NK-92 (cell line): ENCODE data around the gene CLCNKA.
"Not testable (repeated sequence)": the region's sequence is repeated elsewhere in the genome, so short reads cannot be mapped to it uniquely, and the experiment has no call there.

Experiments used
- DNase-seq: peaks from one replicate; lab custom pipeline; 2025; ENCODE audit not compliant: unreplicated experiment; lab: John Stamatoyannopoulos, UW

CLCNKA gene

DNA sequence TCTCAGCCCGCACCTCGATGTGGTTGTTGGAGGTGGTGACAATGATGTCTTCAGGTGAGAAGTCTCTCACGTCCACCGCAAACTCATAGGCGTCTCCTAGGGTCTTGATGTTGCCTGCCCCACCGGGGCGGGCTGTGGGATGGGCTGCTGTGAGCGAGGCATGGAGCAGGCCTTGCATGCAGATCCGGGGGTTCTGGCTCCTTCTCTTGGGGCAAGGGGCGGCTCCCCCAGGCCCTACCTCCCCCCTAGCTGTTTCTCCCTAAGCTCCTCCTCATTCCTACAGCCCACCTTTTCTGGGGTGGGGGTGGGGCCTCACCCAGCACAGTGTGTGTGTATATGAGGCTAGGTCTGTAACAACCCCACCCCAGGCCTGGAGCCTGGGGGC lies 4.8 kb upstream of the CLCNKA start:
- DNase-seq: no peak

DNA sequence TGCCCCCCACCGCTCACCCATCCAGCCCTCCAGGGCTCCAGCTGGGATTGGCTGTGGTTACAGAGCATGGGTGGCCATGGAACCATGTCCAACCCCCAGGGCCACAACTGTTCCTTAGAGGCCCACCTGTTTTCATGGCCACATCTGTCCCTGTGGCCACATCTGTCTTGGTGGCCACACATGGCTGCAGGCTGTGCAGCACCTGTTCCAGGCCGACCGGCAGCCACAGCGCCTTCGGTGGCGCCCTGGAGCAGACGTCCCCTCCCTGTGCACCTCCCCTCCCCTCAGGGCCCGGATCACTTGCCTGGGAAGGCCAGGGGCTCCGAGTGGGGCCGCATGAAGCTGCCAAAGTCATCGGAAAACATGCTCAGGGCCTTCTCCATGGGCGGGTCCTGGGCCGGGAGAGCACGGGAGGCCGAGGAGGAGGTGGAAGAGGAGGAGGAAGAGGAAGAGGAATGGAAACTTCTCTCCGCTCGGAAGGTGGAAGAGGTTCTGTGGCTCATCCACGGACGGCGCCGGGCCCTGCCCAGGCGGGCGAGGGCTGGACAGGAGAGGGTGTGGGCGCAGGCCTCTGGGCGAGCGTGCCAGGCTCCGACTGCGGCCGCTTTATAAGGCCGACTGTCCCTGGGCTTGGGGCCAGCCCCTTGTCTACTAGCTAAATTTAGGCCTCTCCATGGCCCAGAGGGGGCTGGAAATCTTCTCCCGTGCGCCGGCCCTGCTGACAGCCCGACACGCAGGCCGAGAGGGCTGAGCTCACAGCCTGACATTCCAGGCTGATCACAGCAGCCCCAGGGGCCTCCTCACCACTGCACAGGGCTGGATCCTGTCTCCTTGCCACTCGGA lies 4.2 kb upstream of the CLCNKA start, which contains the start of gene HSPB7:
HSPB7 (minus strand) TSS at position 583 of the 843 bp plus-strand sequence; CDS start at position 503, 80 bp downstream.
- DNase-seq: no peak

DNA sequence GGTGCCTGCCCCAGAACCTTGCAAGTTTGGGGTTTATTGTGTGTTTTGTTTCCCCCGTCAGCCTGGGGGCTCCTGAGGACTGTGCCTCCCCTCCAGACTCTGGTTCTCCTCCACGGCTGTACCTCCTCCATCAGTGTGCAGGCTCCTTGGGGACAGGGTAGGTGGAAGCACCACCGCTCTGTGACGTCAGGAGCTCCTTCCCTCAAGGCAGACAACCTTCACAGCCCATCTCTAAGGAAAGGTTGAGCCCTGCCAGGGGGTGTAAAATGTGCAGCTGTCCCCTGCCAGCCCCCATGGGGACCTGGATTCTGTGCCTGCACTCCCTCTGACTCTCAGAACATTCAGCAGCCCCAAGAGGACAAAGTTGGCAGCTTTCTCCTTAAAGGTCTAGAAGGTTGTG lies 3.5 kb upstream of the CLCNKA start:
- DNase-seq: no peak

DNA sequence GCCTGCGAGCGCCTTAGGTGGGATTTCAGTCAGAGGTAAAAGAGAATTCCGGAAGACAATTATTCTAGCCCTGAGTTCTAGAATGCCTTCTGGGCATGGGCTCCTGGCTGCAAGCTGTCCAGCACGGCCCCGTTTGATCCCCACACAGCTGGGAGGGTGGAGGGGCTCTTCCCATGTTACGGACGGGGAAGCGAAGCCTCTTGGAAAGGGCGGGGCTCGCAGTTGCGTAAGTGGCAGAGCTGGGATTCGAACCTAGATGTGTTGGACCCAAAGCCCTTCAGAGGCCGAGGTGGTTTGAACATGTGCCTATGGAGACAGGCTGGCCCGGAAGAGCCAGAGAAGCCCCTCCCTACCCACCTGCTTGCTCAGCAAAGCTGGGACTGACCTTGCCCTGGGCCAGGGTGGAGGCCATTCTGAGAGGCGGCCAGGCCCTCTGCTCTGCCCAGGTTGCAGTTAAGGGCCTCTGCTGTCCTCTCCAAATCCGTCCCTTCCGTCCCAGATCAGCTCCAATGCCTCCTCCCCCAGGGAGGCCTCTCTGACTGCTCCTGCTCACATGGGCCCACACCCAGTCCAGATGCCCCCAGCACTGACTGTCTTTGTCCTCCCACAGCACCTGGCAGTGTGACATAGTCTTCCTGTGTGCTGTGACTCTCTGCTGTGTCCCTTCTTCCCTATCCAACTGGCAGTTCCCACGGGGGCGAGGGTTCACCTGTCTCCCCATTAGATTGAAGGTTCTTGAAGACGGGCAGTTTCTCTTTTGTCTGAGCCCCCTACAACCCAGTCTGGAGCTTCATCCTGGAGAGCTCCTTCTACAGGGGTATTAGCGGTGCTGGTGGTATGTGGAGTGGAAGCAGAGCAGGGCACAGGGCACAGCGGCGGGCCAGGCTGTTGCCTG lies 2.8 kb upstream of the CLCNKA start:
- no peak for DNase-seq

DNA sequence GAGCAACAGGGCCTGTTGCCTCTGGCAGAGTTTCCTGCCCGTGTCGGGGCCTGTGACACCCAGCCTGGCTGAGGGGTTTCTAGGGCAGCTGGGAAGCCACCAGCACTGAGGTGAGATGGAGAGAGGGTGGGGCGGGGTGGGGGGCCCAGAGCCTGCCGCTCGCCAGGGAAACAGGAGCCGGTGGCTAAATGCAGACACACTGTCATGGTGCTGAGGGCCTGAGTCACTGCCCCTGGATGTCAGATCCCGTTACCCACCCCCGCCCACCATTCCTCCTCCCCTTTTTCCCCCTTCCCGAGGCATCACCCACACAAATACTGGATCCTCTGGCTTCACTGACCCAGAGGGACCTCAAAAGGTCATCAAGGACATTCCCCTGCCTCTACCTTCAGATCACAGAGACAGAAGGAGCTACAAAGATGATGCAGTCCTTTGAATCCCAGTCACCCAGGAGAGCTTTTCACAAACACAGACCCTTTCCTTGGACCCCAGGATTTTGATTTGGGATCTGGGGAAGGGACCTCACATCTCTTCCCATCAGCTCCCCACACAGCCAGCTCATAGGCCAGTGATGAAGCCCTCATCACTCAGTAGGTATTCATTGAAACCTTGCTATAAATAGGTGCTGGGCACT lies 2.1 kb upstream of the CLCNKA start:
- no peak for DNase-seq

DNA sequence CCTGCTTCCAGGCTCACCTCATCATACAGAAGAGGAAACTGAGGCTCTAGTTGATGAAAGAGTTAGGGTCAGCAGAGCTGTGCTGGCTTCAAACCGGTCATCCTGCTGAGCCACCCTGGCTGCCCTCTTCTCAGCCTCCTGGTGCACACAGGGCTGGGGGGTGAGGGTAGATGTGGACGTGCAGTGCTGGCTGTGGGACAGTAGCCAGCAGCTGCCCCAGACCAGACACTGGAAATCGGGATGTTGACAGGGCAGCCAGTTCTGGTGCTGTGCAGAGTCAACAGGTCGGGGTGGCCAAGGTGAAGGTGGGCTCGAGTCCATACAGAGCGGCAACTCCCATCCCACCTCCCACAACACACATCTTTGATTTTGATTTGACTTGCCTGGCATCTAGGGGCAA lies 1.5 kb upstream of the CLCNKA start:
- DNase-seq: no peak

DNA sequence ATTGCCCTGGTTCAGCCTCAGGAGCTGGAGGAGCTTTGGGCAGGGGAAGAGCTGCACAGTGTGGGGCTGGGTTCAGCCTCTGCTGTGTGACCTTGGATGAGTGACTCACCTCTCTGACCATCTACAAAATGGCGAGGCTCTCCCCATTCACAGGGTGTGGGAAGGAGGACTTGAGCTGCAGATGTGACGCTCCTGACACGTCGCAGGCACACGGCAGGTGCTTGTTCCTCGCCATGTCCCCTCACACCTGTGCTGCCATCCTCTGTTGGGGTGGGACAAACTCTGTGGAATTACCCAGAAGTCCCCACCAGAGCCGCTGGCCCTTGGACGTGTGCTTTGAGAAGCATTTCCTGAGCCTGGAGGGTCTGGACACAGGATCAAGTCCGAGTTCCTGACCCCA lies 958 bp upstream of the CLCNKA start:
- not testable (repeated sequence) for DNase-seq

DNA sequence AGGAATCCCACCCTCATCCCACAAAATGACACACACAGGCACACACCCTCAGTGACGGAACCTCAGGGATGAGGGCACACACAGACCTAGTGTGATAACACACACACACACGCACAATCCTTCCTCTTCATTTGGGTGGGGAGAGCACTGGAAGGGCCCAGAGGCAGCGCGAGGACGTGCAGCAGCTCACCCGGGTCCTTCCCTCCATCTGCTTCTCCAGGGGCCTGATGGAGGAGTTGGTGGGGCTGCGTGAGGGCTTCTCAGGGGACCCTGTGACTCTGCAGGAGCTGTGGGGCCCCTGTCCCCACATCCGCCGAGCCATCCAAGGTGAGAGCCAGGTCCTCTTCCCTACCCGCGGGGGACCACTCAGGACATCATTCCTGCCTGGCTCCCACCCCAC lies 557 bp downstream of the CLCNKA start:
- no peak for DNase-seq

DNA sequence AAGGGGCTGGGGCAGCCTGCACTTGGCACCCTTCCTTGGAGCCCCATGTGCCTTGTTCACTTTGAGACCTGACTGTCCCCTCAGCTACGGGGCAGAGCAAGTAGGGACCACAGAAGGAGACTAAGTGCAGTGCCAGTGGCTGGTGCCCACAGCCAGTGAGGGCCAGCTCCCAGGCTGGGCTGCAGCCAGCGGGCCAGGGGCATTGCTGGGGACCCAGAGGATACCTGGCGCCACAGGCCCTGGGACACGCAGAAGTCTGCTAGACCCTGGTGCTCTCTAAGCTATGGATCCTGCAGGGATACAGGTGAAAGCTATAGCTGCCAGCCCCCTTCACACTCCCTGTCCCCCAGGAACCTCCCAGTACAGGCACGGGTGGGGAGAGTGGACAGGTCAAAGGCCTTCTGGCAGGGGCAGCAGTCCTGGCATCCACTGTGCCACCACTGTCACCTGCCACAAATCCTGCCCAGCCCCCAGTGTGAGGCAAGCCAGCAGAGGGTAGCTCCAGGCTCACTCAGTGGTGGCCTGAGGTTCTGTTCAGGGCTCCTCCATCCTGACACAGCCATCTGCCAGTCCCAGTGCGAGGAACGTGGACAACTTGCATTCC lies 1.3 kb downstream of the CLCNKA start:
- DNase-seq: no peak

DNA sequence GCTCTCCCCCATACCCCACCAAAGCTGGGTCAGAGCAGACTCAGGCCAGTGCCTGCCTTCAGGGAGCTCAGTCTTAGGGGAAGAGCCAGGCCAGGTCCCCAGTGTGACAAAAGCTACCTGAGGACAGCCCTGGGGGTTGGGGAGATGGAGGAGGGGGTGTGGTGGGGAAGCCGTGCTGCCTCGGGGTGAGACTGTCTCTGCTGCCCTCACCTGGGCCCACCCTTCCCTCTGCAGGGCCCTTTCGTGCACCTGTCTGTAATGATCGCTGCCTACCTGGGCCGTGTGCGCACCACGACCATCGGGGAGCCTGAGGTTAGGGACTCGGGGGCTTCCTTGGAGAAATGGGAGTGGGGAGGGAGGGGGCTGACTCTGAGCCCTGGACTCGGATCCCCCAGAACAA lies 4.5 kb downstream of the CLCNKA start:
- DNase-seq: not testable (repeated sequence)

DNA sequence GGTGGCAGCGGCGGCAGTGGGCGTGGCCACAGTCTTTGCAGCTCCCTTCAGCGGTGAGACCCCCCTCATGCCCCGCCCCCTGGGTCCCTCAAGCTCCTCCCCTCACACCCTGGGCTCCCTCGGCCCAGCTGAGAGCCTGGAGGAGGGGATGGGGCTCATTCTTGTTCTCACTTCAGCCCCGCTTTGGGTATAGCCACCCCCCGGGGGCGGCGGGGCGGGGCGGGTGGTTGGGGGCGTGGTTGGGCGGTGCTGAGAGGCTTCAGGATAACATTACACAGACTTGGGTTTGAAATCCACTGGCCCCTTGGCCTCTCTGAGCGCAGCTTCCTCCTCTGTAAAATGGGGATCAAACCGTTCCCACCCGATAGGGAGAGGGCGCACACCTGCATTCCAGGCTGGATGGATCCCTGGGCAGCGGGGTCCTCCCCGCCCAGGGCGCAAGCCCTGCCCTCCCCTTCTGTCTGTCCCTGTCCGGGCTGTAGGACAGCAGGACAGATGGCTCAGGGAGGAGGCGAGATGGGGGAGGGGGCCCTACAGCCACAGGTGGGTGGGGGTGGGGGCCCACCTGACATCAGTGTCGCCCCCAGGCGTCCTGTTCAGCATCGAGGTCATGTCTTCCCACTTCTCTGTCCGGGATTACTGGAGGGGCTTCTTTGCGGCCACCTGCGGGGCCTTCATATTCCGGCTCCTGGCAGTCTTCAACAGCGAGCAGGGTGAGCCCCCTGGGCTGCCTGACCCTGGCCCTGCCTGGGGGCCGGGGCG lies 5.1 kb downstream of the CLCNKA start:
- DNase-seq: no peak

DNA sequence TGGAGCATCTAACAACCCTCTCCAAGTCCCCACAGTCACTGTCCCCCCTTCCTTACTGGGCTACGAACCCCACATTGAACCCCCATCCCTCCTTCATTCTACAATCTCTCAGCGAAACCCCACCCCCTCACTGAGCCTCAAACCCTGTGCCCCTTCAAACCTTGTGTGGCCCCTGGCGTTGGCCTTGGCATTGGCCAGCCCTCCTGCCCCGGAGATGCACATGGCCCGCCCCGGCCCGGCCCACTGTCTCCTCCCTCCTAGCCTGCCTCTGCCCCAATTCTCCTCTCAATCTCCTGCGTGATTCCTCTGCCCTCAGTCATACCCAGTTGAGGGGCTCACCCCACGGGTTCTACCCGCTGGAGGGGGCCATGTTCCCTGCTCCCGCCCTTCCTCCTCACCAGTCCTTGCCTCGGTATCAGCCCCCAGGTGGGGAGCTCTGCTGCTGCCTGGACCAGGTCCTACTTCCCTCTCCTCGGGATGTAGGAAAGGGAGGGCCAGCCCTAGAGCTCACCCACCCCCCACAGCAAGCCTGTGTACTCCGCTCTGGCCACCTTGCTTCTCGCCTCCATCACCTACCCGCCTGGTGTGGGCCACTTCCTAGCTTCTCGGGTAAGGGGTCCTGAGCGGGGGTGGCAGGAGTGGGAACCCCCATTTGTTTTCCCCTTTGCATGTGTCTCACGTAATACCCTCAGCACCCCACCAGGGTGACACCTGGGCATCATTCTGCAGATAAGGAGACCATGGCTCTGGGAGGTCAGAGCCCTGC lies 6.6 kb downstream of the CLCNKA start:
- DNase-seq: no peak

DNA sequence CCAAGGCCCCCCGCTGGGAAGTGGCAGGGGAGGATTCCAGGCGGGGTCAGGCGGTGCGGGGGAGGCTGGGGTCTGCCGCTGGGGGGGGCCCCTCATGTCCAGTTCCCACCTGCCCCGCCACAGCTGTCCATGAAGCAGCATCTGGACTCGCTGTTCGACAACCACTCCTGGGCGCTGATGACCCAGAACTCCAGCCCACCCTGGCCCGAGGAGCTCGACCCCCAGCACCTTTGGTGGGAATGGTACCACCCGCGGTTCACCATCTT lies 7.1 kb downstream of the CLCNKA start:
- DNase-seq: not testable (repeated sequence)

DNA sequence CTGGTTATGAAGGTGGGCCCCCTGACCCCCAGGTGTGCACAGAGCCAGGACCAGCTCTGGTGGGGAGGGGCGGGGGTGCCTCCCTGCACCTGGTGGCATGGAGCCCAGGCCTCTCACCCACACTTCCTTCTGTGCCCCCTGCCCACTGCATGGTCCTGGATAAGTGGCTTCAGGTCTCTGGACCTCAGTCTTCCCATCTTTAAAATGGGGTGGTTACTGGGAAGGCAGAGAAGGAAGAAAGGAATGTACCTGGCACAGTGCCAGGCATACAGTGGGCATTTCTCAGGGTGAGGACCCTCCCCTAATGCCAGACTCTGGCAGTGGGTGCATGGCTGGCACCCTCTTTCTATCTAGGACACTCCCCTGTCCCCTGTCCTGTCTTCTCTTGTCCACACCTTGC lies 7.5 kb downstream of the CLCNKA start:
- DNase-seq: no peak

DNA sequence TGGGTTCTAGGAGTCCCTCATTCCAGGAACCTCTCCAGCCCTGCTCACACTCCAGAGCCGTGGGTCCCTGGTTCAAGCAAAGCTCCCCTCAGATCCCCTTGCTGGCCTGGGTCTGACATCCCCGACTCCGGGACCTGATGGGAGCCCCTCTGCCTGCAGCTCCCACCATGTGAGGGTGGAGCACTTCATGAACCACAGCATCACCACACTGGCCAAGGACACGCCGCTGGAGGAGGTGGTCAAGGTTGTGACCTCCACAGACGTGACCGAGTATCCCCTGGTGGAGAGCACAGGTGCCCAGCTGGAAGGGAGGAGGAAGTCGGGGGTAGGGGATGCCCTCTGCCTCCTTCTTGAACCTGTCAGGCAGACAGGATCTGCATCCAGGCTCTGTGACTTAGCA lies 9.7 kb downstream of the CLCNKA start:
- no peak for DNase-seq

DNA sequence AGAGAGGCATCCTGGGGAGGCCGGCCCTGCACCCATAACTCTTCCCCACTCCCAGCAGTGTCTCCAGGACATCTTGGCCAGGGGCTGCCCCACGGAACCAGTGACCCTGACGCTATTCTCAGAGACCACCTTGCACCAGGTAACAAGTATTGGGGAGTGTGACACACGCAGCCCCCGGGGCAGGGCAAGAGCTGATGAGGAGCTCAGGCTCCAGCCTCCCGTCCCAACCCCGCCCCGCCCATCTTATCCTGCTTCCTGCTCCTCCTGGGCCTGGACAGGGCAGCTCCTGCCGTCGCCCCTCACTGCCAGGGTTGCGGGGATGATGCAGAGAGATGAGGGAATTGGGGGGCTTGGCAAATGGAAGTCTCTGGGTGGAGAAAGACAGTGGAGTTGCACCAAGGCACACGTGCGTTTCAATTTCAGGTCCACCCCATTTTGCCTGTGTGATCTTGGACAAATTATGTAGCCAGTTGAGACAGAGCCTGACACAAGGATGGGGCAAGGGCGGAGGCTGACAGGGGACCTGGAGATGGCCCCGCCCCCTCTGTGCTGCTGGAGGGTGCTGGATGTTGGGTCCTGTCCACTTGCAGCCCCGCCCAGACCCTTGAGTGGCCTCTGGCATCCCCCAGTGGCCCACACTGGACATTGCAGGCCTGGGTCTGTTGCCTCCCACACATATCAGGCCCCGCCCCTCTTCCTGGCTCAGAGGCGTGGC lies 10.7 kb downstream of the CLCNKA start:
- DNase-seq: no peak

DNA sequence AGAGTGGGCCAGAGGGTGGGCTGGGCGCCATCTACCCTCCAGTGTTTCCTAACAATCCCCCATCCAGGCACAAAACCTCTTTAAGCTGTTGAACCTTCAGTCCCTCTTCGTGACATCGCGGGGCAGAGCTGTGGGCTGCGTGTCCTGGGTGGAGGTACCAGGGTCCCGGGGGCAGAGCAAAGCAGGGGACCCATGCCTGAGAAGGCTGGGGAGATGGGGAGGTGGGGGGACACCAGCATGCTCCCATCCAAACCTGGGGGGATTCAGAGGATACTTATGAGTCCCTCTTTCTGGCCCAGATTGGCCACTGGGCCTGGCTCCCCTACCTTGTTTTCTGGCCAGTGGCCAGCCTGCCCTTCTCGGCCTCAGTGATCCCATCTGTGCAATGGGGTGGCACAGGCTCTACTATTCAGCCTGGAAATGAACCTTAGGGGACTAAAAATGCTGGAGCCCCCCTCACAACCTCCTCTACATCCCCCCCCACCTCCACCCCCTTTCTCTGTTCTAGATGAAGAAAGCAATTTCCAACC lies 11.3 kb downstream of the CLCNKA start:
- DNase-seq: not testable (repeated sequence)

DNA sequence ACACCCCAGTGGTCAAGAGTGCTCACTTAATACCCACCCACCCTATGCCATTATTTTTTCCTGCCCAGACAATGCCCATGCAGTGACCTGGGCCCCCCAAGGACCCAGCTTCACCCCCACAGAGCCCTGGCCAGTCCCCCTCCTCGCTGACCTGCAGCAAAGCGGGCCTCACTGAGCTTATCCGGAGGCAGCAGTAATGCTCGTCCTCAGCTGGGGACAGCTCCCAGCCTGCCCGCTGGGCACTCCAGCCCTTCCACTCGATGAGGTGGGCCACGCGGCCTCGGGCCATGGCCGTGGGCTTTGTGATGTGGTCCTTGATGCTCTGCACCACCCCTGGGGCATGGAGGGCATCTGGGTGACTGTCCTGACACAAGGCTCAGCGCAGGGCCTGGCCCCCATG lies 14.6 kb downstream of the CLCNKA start:
- not testable (repeated sequence) for DNase-seq

DNA sequence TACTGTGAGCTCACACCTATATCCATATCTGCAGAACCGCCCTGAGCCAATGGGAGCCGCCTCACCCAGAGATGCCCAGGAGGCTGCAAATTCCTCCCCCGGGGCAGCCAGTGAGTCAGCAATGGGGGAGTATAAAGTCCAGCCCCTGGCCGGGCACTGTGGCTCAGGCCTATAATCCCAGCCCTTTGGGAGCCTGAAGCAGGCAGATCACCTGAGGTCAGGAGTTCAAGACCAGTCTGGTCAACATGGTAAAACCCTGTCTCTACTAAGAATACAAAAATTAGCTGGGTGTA lies 16.7 kb downstream of the CLCNKA start:
- no peak for DNase-seq
